Neural progenitor cell (in vitro differentiated cells): Measurements from ENCODE around the gene ERBB4. TPM values are rescaled to one million over a fixed set of nuclear protein-coding genes. Genes with fewer than 3 reads are reported as not detected.

ENCODE experiments used
- DNase-seq: peaks from one replicate; pipeline ENCODE4 v3.0.0-alpha.2; 2016; ENCODE audit warnings: low spot score
- H2AFZ ChIP-seq: fragments of 200-600 bp; sonication (generic); replicated peaks from 2 replicates; pipeline ENCODE4 v1.6.1; 2016; ENCODE audit warnings: antibody characterized with exemption
- H3F3A ChIP-seq: fragments of 200-600 bp; sonication (generic); 2 replicates; pipeline ENCODE4 v1.6.1; 2016; ENCODE audit warnings: antibody characterized with exemption, low read depth
- H3K27ac ChIP-seq: fragments of 200-600 bp; sonication (generic); 2 replicates; pipeline ENCODE4 v1.5.1; 2016; ENCODE audit warnings: mild to moderate bottlenecking
- H3K27me3 ChIP-seq: fragments of 200-600 bp; sonication (generic); 2 replicates; pipeline ENCODE4 v1.6.1; 2016; ENCODE audit warnings: mild to moderate bottlenecking, moderate library complexity
- H3K36me3 ChIP-seq: fragments of 200-600 bp; sonication (generic); 2 replicates; pipeline ENCODE4 v1.5.1; 2016
- H3K4me1 ChIP-seq: fragments of 200-600 bp; sonication (generic); 2 replicates; pipeline ENCODE4 v1.6.1; 2016; ENCODE audit warnings: mixed run types
- H3K4me2 ChIP-seq: fragments of 200-600 bp; sonication (generic); 2 replicates; pipeline ENCODE4 v1.6.1; 2016
- H3K4me3 ChIP-seq: fragments of 200-600 bp; sonication (generic); 2 replicates; pipeline ENCODE4 v1.5.1; 2016
- H3K79me2 ChIP-seq: fragments of 200-600 bp; sonication (generic); 2 replicates; pipeline ENCODE4 v1.6.1; 2016; ENCODE audit warnings: low read depth
- H3K9ac ChIP-seq: fragments of 200-600 bp; sonication (generic); 2 replicates; pipeline ENCODE4 v1.6.1; 2016
- H3K9me3 ChIP-seq: fragments of 200-600 bp; sonication (generic); 2 replicates; pipeline ENCODE4 v1.5.1; 2016; ENCODE audit warnings: low read depth
- H4K20me1 ChIP-seq: fragments of 200-600 bp; sonication (generic); 2 replicates; pipeline ENCODE4 v1.6.1; 2016; ENCODE audit warnings: low read depth
- H3K27ac Mint-ChIP-seq: 3 replicates; pipeline ENCODE4 v1.8.0; 2021; ENCODE audit warnings: mixed read lengths
- H3K27me3 Mint-ChIP-seq: 2 replicates; pipeline ENCODE4 v1.8.0; 2022; ENCODE audit warnings: low read depth, mild to moderate bottlenecking, inconsistent platforms, moderate library complexity, mixed read lengths; ENCODE audit not compliant: insufficient read depth
- H3K36me3 Mint-ChIP-seq: 3 replicates; pipeline ENCODE4 v1.8.0; 2021; ENCODE audit warnings: mixed read lengths
- H3K4me1 Mint-ChIP-seq: 3 replicates; pipeline ENCODE4 v1.8.0; 2021; ENCODE audit warnings: mixed read lengths
- H3K4me3 Mint-ChIP-seq: 3 replicates; pipeline ENCODE4 v1.8.0; 2021; ENCODE audit warnings: mild to moderate bottlenecking, moderate library complexity, mixed read lengths
- H3K9me3 Mint-ChIP-seq: 3 replicates; pipeline ENCODE4 v1.8.0; 2020; ENCODE audit warnings: mixed read lengths
- EZH2 ChIP-seq: fragments of 200-600 bp; sonication (generic); IDR thresholded peaks from 2 replicates; pipeline ENCODE4 v1.6.1; 2017; ENCODE audit warnings: antibody characterized with exemption, mild to moderate bottlenecking, moderate library complexity
- EZH2phosphoT487 ChIP-seq: fragments of 200-600 bp; sonication (generic); IDR thresholded peaks from 2 replicates; pipeline ENCODE4 v1.6.1; 2017; ENCODE audit warnings: antibody characterized with exemption
- total RNA-seq: library from RNA; depleted of rRNA; stranded (reverse); fragments of >200 nt; gene quantifications from 2 replicates; pipeline ENCODE4 v1.2.3, GENCODE V29; 2015; ENCODE audit warnings: low replicate concordance
- TF ChIP-seq, protein P1 (sequence below): fragments of 200-600 bp; sonication (generic); IDR thresholded peaks from 2 replicates; pipeline ENCODE4 v1.5.1; 2017; ENCODE audit warnings: antibody characterized with exemption, mild to moderate bottlenecking

The ERBB4 gene
- 0.59 and 1.5 TPM in 2 replicates for total RNA-seq

DNA sequence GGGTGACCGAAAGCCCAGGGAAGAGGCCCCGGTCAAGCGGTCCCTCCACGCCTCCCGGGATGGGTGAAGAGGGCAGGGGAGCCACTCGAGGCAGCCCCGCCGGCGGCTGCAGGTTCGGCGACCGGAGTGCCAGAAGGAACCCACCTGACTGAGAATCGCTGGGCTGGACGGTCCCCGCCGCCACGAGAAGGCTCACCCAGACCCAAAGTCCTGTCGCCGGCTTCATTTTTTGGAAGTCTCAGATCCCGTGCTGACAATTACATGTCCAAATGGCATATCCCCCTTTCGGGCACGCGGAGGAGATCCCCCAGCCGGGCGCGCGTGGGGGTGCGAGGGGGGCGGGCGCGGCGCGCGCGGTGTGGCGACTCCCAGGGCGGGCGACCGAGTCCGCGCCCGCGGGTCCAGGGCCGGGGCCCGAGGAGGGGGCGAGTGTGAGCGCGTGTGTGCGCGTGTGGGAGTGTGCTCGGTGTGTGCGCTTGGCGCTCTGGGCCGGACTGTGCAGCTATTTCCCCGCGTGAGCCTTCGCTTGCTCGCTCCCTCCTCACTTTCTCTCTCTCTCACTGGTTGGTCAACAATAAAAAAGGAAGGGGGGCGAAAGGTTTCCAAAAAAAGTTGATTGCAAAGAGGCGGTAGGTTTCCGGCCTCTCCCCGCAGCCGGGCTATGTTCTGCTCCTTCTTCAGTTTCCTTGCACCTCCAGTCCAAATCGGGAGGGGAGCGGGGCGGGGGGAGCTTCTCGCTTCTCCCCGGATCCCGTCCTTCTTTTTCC, at the start of gene ERBB4:
ERBB4 (minus strand) TSS at position 498 of the 767 bp plus-strand sequence; CDS start at position 226, 272 bp downstream.
- Histone ChIP-seq H3K36me3 (no peaks in the 10 kb centered on the region), H3K9me3 (no peaks in the 10 kb centered on the region), H2AFZ (peak within 1 kb of the TSS; percentile 94), H3K79me2 (no peaks in the 10 kb centered on the region), H3F3A (peaks cover 27% of the 10 kb centered on the region), H3K27ac (no peak within 1 kb of the TSS), H4K20me1 (peaks cover 26% of the 10 kb centered on the region), H3K4me3 (peak within 1 kb of the TSS; percentile 77), H3K4me2 (peak within 1 kb of the TSS; percentile 90), H3K9ac (no peak within 1 kb of the TSS), H3K27me3 (peaks cover 97% of the 10 kb centered on the region), H3K4me1 (peaks cover 9% of the 10 kb centered on the region)
- peak; percentile 28 for DNase-seq
- H3K27ac Mint-ChIP-seq = peak within 1 kb of the TSS; percentile 97
- TF ChIP-seq, protein P1, sequence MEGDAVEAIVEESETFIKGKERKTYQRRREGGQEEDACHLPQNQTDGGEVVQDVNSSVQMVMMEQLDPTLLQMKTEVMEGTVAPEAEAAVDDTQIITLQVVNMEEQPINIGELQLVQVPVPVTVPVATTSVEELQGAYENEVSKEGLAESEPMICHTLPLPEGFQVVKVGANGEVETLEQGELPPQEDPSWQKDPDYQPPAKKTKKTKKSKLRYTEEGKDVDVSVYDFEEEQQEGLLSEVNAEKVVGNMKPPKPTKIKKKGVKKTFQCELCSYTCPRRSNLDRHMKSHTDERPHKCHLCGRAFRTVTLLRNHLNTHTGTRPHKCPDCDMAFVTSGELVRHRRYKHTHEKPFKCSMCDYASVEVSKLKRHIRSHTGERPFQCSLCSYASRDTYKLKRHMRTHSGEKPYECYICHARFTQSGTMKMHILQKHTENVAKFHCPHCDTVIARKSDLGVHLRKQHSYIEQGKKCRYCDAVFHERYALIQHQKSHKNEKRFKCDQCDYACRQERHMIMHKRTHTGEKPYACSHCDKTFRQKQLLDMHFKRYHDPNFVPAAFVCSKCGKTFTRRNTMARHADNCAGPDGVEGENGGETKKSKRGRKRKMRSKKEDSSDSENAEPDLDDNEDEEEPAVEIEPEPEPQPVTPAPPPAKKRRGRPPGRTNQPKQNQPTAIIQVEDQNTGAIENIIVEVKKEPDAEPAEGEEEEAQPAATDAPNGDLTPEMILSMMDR = no peak
- TF ChIP-seq EZH2 = peak; percentile 14
- TF ChIP-seq EZH2phosphoT487 = peak; percentile 76
- H3K27me3 Mint-ChIP-seq = peaks cover 13% of the 10 kb centered on the region
- peaks cover 27% of the 10 kb centered on the region for H3K4me1 Mint-ChIP-seq
- H3K36me3 Mint-ChIP-seq = no peaks in the 10 kb centered on the region
- peak within 1 kb of the TSS; percentile 93 for H3K4me3 Mint-ChIP-seq
- H3K9me3 Mint-ChIP-seq = no peaks in the 10 kb centered on the region

- TF ChIP-seq EZH2phosphoT487 (no peak), EZH2 (no peak)
- TF ChIP-seq, protein P1 = no peak
- H3K36me3 ChIP-seq = no peaks in the 10 kb centered on the region
- Mint-ChIP-seq H3K27ac (no peak overlapping the region), H3K9me3 (peaks cover 14% of the 10 kb centered on the region), H3K4me1 (no peaks in the 10 kb centered on the region), H3K27me3 (no peaks in the 10 kb centered on the region), H3K36me3 (peaks cover 2% of the 10 kb centered on the region), H3K4me3 (no peak overlapping the region)
- H3K27ac ChIP-seq = no peak overlapping the region
- no peak overlapping the region for H3K4me3 ChIP-seq
- H2AFZ ChIP-seq = no peak overlapping the region
- H3K9ac ChIP-seq = no peak overlapping the region
- H3K27me3 ChIP-seq = no peaks in the 10 kb centered on the region
- no peaks in the 10 kb centered on the region for H3K79me2 ChIP-seq
- H3K4me1 ChIP-seq = no peaks in the 10 kb centered on the region
- DNase-seq = no peak
- no peaks in the 10 kb centered on the region for H3K9me3 ChIP-seq
- H3F3A ChIP-seq = no peaks in the 10 kb centered on the region
- H4K20me1 ChIP-seq = no peaks in the 10 kb centered on the region
- no peak overlapping the region for H3K4me2 ChIP-seq
Measured at GRCh38 chr2:212580117-212580516, 41.5 kb upstream of the ERBB4 start.

DNA sequence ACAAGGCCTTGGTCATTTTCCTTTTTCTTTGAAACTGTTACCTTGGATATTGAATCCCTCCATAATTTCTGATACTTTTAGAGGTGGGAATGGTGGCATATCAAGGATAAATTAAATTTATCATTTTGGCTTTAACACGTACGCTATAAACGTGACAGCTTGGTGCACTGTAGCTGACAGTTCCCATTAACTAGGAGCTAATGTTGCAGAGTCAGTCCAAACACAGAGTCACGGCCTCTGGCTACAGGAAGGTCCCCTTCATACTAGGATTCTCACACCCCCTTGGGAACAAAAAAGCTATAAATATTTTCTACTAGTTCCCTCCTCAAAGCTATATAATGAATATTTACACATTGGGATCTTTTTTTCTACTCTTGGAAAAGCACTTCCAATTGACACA, 17.7 kb upstream of the ERBB4 start:
- Mint-ChIP-seq H3K27ac (no peak overlapping the region), H3K9me3 (no peaks in the 10 kb centered on the region)

More for the DNA sequence above, 17.7 kb upstream of the ERBB4 start:
- H3K9me3 ChIP-seq = no peaks in the 10 kb centered on the region
- H3K27me3 Mint-ChIP-seq = no peaks in the 10 kb centered on the region
- DNase-seq = no peak
- H3K4me2 ChIP-seq = no peak overlapping the region
- no peaks in the 10 kb centered on the region for H4K20me1 ChIP-seq
- H3K27ac ChIP-seq = no peak overlapping the region
- no peak overlapping the region for H3K4me3 Mint-ChIP-seq
- no peaks in the 10 kb centered on the region for H3K4me1 ChIP-seq
- no peak overlapping the region for H2AFZ ChIP-seq
- no peak overlapping the region for H3K9ac ChIP-seq
- no peaks in the 10 kb centered on the region for H3K4me1 Mint-ChIP-seq
- H3K4me3 ChIP-seq = no peak overlapping the region
- no peaks in the 10 kb centered on the region for H3K36me3 ChIP-seq
- TF ChIP-seq, protein P1 = no peak
- TF ChIP-seq EZH2 = no peak
- TF ChIP-seq EZH2phosphoT487 = no peak
- H3F3A ChIP-seq = no peaks in the 10 kb centered on the region
- H3K79me2 ChIP-seq = no peaks in the 10 kb centered on the region
- no peaks in the 10 kb centered on the region for H3K36me3 Mint-ChIP-seq
- no peaks in the 10 kb centered on the region for H3K27me3 ChIP-seq
